HUES6 (cell line): ENCODE data around the gene SCYGR2.

Source experiments
- H3K27ac ChIP-seq: 2 replicates; pipeline ENCODE4 v1.7.0; 2013; ENCODE audit warnings: low read depth, mild to moderate bottlenecking, low read length, inconsistent platforms
- H3K27me3 ChIP-seq: 2 replicates; pipeline ENCODE4 v1.6.1; 2013; ENCODE audit warnings: low read length; ENCODE audit not compliant: control insufficient read depth, insufficient read depth
- H3K36me3 ChIP-seq: 2 replicates; pipeline ENCODE4 v1.6.1; 2013; ENCODE audit warnings: low read length; ENCODE audit not compliant: control insufficient read depth, insufficient read depth
- H3K4me1 ChIP-seq: 2 replicates; pipeline ENCODE4 v1.6.1; 2013; ENCODE audit warnings: low read length; ENCODE audit not compliant: control insufficient read depth, insufficient read depth
- H3K4me3 ChIP-seq: 2 replicates; pipeline ENCODE4 v1.5.1; 2013; ENCODE audit warnings: low read depth, low read length
- H3K9ac ChIP-seq: one replicate; pipeline ENCODE4 v1.6.1; 2013; ENCODE audit warnings: mild to moderate bottlenecking, low read length
- H3K9me3 ChIP-seq: 2 replicates; pipeline ENCODE4 v1.6.1; 2013; ENCODE audit warnings: low read depth, low read length; ENCODE audit not compliant: control insufficient read depth, insufficient read depth

SCYGR2 gene

DNA sequence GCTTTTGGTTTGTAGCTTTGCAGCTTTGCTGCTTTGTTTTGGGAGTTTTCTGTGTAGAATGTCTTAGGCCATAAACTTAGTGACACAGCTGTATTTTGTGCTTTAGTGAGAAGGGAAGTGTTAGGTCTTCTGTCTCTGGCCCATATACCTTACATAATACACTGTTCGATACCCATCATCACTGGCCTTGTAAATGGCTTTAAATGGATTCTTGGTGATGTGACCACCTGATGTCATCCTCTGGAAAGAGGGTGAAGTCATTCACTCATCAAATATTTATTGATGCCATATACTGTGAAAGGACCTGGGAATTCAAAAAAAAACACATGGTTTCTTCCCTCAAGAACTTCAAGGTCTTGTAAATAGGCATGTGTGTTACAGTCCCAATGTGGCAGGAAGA lies 18.9 kb upstream of the SCYGR2 start:
- Histone ChIP-seq H3K27ac (no peak overlapping the region), H3K4me1 (peaks cover 8% of the 10 kb centered on the region; the same call in 1 of the 2 replicates), H3K27me3 (no peaks in the 10 kb centered on the region), H3K9ac (no peak overlapping the region), H3K4me3 (no peak overlapping the region), H3K36me3 (no peaks in the 10 kb centered on the region), H3K9me3 (peaks cover 21% of the 10 kb centered on the region)

GRCh38 chr2:227582369-227582768 lies 16.3 kb upstream of the SCYGR2 start:
- no peak overlapping the region for H3K27ac ChIP-seq
- no peak overlapping the region for H3K4me3 ChIP-seq
- no peaks in the 10 kb centered on the region for H3K36me3 ChIP-seq
- H3K27me3 ChIP-seq, result no peaks in the 10 kb centered on the region
- H3K4me1 ChIP-seq, result peaks cover 4% of the 10 kb centered on the region; the same call in 1 of the 2 replicates
- no peak overlapping the region for H3K9ac ChIP-seq
- peaks cover 21% of the 10 kb centered on the region for H3K9me3 ChIP-seq

DNA sequence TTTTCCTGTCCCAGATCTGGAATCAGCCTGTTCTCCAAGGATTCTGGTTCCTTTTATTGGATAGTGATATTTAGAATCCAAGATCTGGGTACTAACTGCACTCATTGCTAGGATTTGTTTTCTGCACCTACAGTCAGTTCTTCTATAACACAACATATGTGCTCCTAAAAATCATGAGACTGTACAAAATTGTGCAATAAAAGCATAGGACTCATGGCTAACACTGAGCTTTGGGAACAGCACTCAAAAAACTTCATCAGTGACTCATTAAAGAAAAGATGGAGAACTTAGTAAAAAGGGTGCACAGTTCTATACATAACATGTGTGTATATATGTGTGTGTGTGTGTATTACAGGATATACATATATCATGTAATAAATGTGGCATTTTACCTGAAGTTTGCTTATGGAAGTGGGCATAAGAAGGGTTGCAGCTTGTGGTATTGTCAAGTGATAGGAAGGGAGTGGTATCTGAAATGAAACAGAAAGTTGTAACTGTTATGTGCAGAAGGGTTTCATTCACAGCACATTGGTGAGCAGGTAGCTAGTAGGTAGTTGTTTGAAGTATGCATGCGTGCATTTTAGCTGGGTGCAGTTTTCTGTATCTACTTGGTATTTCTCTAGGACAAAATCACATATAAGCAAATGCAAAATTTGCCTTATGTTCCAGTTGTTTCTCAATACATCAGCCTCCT lies 5.9 kb upstream of the SCYGR2 start:
- H3K36me3 ChIP-seq, result no peaks in the 10 kb centered on the region
- H3K4me3 ChIP-seq, result no peak overlapping the region
- no peak overlapping the region for H3K27ac ChIP-seq
- H3K9ac ChIP-seq, result no peak overlapping the region
- H3K27me3 ChIP-seq, result no peaks in the 10 kb centered on the region
- no peaks in the 10 kb centered on the region for H3K9me3 ChIP-seq
- peaks cover 4% of the 10 kb centered on the region; the same call in 1 of the 2 replicates for H3K4me1 ChIP-seq

DNA sequence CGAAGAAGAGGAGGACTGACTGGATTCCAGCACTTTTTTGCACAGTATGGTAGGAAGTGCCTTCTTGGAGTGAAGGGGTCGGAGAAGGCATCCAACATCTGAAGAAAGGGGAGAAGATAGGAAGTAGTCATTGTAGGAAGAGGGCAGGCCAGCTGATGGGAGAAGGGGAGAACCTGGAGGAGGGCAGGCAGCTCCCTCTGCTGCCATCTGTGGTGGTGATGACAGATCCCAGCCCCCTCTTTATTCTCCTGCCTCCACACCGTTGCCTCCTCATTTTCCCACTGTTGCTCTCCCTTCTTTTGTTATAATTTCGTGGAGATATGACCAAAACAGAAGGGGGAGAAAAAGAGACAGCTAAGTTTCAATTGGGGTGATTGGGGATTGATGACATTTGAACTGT lies 2.9 kb upstream of the SCYGR2 start:
- Histone ChIP-seq H3K9ac (no peak overlapping the region), H3K36me3 (no peaks in the 10 kb centered on the region), H3K4me1 (peaks cover 11% of the 10 kb centered on the region), H3K27ac (no peak overlapping the region), H3K27me3 (no peaks in the 10 kb centered on the region), H3K9me3 (no peaks in the 10 kb centered on the region), H3K4me3 (no peak overlapping the region)

GRCh38 chr2:227597036-227597435 lies 1.7 kb upstream of the SCYGR2 start:
- Histone ChIP-seq H3K27me3 (no peaks in the 10 kb centered on the region), H3K27ac (no peak overlapping the region), H3K9me3 (no peaks in the 10 kb centered on the region), H3K9ac (no peak overlapping the region), H3K4me3 (no peak overlapping the region), H3K4me1 (peaks cover 11% of the 10 kb centered on the region), H3K36me3 (no peaks in the 10 kb centered on the region)

- Histone ChIP-seq H3K4me1 (peaks cover 11% of the 10 kb centered on the region), H3K9ac (no peak overlapping the region), H3K27ac (no peak overlapping the region), H3K9me3 (no peaks in the 10 kb centered on the region), H3K4me3 (no peak overlapping the region), H3K36me3 (no peaks in the 10 kb centered on the region), H3K27me3 (no peaks in the 10 kb centered on the region)
These were observed 695 bp upstream of the SCYGR2 start for GRCh38 chr2:227597998-227598397.

GRCh38 chr2:227602358-227602757 lies 3.7 kb downstream of the SCYGR2 start:
- H3K4me3 ChIP-seq, result no peak overlapping the region
- no peaks in the 10 kb centered on the region for H3K27me3 ChIP-seq
- H3K9ac ChIP-seq, result no peak overlapping the region

DNA sequence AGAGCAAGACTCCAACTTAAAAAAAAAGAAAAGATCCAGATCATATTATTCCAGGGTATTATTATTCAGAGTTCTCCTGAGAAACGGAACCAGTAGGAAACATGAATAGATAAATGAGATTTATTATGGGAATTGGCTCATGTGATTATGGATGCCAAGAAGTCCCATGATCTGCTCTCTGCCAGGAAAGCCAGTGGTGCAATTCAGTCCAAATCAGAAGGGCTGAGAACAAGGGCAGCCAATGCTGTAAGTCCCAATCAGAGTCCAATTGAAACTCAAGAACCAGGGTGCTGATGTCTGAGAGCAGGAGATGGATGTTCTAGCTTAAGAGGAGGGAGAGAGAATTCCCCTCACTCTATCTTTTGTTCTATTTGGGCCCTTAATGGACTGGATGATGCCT lies 7.8 kb downstream of the SCYGR2 start:
- Histone ChIP-seq H3K4me1 (no peaks in the 10 kb centered on the region), H3K27ac (no peak overlapping the region)

More at GRCh38 chr2:227602358-227602757, 3.7 kb downstream of the SCYGR2 start:
- Histone ChIP-seq H3K9me3 (no peaks in the 10 kb centered on the region), H3K36me3 (no peaks in the 10 kb centered on the region), H3K27ac (no peak overlapping the region), H3K4me1 (peaks cover 11% of the 10 kb centered on the region)

DNA sequence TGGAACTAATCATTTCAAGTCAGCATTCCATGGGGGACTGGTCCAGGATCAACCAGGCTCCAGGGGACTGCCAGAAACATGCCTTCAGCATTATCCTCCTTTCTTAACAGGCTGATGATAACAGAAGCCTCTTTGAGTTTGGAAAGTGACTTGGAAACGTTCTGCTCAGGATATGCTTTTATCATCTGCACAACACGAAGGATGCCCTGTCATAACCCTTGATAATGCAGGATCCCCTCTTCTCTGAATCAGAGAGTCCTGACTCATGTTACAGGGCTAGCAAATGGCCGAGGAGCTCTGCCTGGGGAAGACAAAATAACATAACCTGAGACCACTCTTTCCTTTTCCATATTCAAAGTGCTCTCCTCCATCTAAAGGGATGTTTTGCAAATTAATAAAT lies 9.2 kb downstream of the SCYGR2 start:
- Histone ChIP-seq H3K36me3 (no peaks in the 10 kb centered on the region), H3K4me3 (no peak overlapping the region), H3K27me3 (no peaks in the 10 kb centered on the region; the same call in 1 of the 2 replicates), H3K9ac (no peak overlapping the region), H3K27ac (no peak overlapping the region), H3K4me1 (no peaks in the 10 kb centered on the region; the same call in 1 of the 2 replicates), H3K9me3 (no peaks in the 10 kb centered on the region)

More for the DNA sequence above, 7.8 kb downstream of the SCYGR2 start:
- Histone ChIP-seq H3K9ac (no peak overlapping the region), H3K9me3 (no peaks in the 10 kb centered on the region), H3K36me3 (no peaks in the 10 kb centered on the region), H3K27me3 (no peaks in the 10 kb centered on the region; the same call in 1 of the 2 replicates), H3K4me3 (no peak overlapping the region)

DNA sequence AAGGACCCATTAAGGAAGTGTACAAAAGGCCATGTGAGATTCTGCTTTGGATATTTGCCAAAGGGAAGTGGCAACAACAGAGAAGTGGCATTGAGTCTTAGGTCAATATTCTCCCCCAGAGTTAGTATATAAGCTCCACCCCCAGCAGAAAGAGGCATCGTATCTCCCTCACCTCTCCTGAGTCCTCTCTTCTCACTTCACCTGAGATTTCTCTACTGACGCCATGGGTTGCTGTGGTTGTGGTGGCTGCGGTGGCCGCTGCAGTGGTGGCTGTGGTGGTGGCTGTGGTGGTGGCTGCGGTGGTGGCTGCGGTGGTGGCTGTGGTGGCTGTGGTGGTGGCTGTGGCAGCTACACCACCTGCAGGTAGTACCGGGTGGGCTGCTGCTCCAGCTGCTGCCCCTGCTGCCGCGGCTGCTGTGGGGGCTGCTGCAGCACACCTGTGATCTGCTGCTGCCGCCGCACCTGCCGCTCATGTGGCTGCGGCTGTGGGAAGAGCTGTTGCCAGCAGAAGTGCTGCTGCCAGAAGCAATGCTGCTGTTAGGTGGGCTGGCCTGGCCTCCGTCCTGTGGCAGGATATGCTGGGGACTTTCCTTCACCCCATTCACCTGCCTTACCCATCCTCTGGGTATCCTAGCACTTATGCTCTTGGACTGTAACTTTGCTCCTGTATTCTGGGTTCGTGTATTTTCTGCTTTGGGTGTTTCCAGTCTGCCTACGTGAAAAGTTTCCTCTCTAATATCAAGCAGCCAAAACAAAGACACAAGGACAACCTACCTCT lies 10.1 kb downstream of the SCYGR2 start:
- no peak overlapping the region for H3K9ac ChIP-seq
- H3K36me3 ChIP-seq, result no peaks in the 10 kb centered on the region
- peaks cover 3% of the 10 kb centered on the region; the same call in 1 of the 2 replicates for H3K4me1 ChIP-seq
- H3K27me3 ChIP-seq, result peaks cover 4% of the 10 kb centered on the region; the same call in 1 of the 2 replicates
- no peak overlapping the region for H3K27ac ChIP-seq
- H3K4me3 ChIP-seq, result no peak overlapping the region
- H3K9me3 ChIP-seq, result no peaks in the 10 kb centered on the region

DNA sequence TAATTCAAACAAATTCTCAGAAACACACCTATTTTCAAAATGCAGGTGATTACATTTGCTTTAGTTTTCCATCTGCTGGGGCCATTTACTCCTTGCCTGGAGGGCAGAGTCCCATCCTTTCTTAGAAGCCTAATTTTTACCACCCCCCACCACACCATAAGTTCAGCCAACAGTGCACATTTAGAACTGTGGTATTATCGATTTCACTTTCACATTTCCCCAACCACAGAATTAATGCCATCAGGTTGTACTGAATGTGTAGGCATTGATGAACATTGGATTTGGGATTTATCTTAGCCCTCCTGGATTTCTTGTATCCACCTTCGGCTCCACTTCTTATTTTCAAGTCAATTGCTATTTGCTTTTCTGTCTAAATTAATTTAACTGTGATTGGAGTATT lies 11.4 kb downstream of the SCYGR2 start:
- peaks cover 15% of the 10 kb centered on the region; the same call in 1 of the 2 replicates for H3K27me3 ChIP-seq
- H3K9me3 ChIP-seq, result no peaks in the 10 kb centered on the region
- H3K27ac ChIP-seq, result no peak overlapping the region
- no peaks in the 10 kb centered on the region for H3K36me3 ChIP-seq
- no peak overlapping the region for H3K9ac ChIP-seq
- H3K4me3 ChIP-seq, result no peak overlapping the region
- H3K4me1 ChIP-seq, result peaks cover 3% of the 10 kb centered on the region; the same call in 1 of the 2 replicates
